HepG2 (cell line): Measurements from ENCODE around the gene RARA. TPM values are rescaled to one million over a fixed set of nuclear protein-coding genes. Genes with fewer than 3 reads are reported as not detected.

Experiments used
- DRAP1 ChIP-seq: IDR thresholded peaks from 2 replicates; pipeline ENCODE4 v1.6.1; 2016; ENCODE audit warnings: missing genetic modification reagents, missing compliant biosample characterization
- MBD4 ChIP-seq: IDR thresholded peaks from 2 replicates; pipeline ENCODE4 v1.6.1; 2012; ENCODE audit warnings: low read length, inconsistent platforms, borderline replicate concordance
- MTERF4 ChIP-seq: sonication (generic); formaldehyde crosslinking; IDR thresholded peaks from 2 replicates; pipeline ENCODE4 v1.8.0; 2023; ENCODE audit warnings: mild to moderate bottlenecking, missing genetic modification reagents
- PAXIP1 ChIP-seq: sonication (generic); formaldehyde crosslinking; conservative IDR thresholded peaks from 2 replicates; pipeline ENCODE4 v1.4.0; 2020; ENCODE audit warnings: mild to moderate bottlenecking, missing genetic modification reagents, moderate library complexity
- RXRA ChIP-seq: sonication (generic); formaldehyde crosslinking; IDR thresholded peaks from 2 replicates; pipeline ENCODE4 v1.5.1; 2020; ENCODE audit warnings: missing genetic modification reagents
- TEAD3 ChIP-seq: optimal IDR thresholded peaks from 2 replicates; pipeline ENCODE3; 2016; ENCODE audit warnings: borderline replicate concordance
- ZBTB25 ChIP-seq: IDR thresholded peaks from 2 replicates; pipeline ENCODE4 v1.6.1; 2018; ENCODE audit warnings: missing genetic modification reagents
- ZFP90 ChIP-seq: sonication (generic); formaldehyde crosslinking; IDR thresholded peaks from 2 replicates; pipeline ENCODE4 v1.8.0; 2022; ENCODE audit warnings: missing genetic modification reagents, mild to moderate bottlenecking, inconsistent platforms, borderline replicate concordance
- ZKSCAN8 ChIP-seq: IDR thresholded peaks from 2 replicates; pipeline ENCODE4 v1.6.1; 2016; ENCODE audit warnings: borderline replicate concordance, missing genetic modification reagents, missing compliant biosample characterization
- ZNF354B ChIP-seq: sonication (generic); formaldehyde crosslinking; IDR thresholded peaks from 2 replicates; pipeline ENCODE4 v1.8.0; 2022; ENCODE audit warnings: mild to moderate bottlenecking, missing genetic modification reagents
- ZNF704 ChIP-seq: sonication (generic); formaldehyde crosslinking; IDR thresholded peaks from 2 replicates; pipeline ENCODE4 v1.8.1; 2023; ENCODE audit warnings: mild to moderate bottlenecking, inconsistent platforms, moderate library complexity, missing genetic modification reagents, borderline replicate concordance
- ZNF740 ChIP-seq: sonication (generic); formaldehyde crosslinking; IDR thresholded peaks from 2 replicates; pipeline ENCODE4 v1.4.0; 2020; ENCODE audit warnings: missing genetic modification reagents
- ZSCAN21 ChIP-seq: sonication (generic); formaldehyde crosslinking; IDR thresholded peaks from 2 replicates; pipeline ENCODE4 v1.8.0; 2022; ENCODE audit warnings: mild to moderate bottlenecking, missing genetic modification reagents, moderate library complexity, borderline replicate concordance
- ZSCAN5A ChIP-seq: sonication (generic); formaldehyde crosslinking; IDR thresholded peaks from 2 replicates; pipeline ENCODE4 v1.8.0; 2022; ENCODE audit warnings: mild to moderate bottlenecking, missing genetic modification reagents, borderline replicate concordance
- polyA plus RNA-seq, 8 experiments: library from polyadenylated mRNA; depleted of rRNA in 3 of 8; stranded (reverse) in 7 of 8; unstranded in 1 of 8; fragments of >200 nt; fragmentation: Illumina TruSeq in 4 of 8; extraction: Trizol in 4 of 8; gene quantifications; 2 replicates each; pipeline versions ENCODE4 v1.2.1 to v1.2.3, GENCODE V29; 2011 to 2016; ENCODE audit warnings: low read depth in 4 of 8, missing spikeins in 1 of 8, mixed read lengths in 1 of 8; ENCODE audit not compliant: insufficient read depth in 1 of 8
- total RNA-seq, 5 experiments: library from RNA; depleted of rRNA; stranded (reverse); fragments of >200 nt; fragmentation: Illumina TruSeq; extraction: Trizol; gene quantifications; 2 replicates each; pipeline ENCODE4 v1.2.3, GENCODE V29; 2016; ENCODE audit warnings: low read depth in 1 of 5

RARA gene
- total and polyA plus RNA-seq, 2 of the 13 experiments (the other 11 are each of a cell fraction or from before 2014, with no cell fraction given) = 6.4 to 8.6 TPM

GRCh38 chr17:40340880-40341807, 32.2 kb downstream of the RARA start (continued):
- TF ChIP-seq ZNF740 (CRISPR knock-in tag) (no peak), DRAP1 (CRISPR knock-in tag) (peak; percentile 68), ZSCAN5A (CRISPR knock-in tag) (no peak), MBD4 (no peak), ZNF704 (CRISPR knock-in tag) (peak; percentile 80; the same call in 1 of the 2 replicates), TEAD3 (peak; percentile 56), ZNF354B (CRISPR knock-in tag) (no peak), PAXIP1 (CRISPR knock-in tag) (peak; percentile 70), ZSCAN21 (CRISPR knock-in tag) (peak; percentile 91), ZFP90 (CRISPR knock-in tag) (0 out of 2 replicates have a peak, but pooled peaks have one; percentile 67), ZBTB25 (peak; percentile 82; the same call in 1 of the 2 replicates), RXRA (CRISPR knock-in tag) (peak; percentile 85), ZKSCAN8 (CRISPR knock-in tag) (peak; percentile 65; the same call in 1 of the 2 replicates), MTERF4 (CRISPR knock-in tag) (peak; percentile 92; the same call in 1 of the 2 replicates)
